ENCODE measurements around the gene TULP4.
"Not testable (repeated sequence)": the region's sequence is repeated elsewhere in the genome, so short reads cannot be mapped to it uniquely, and the experiment has no call there.

TULP4 gene

GRCh38 chr6:158521759-158522158 lies 209.5 kb downstream of the TULP4 start:
- Mint-ChIP-seq H3K9me3 (peaks cover 3 to 6% of the 10 kb centered on the region in 2 donors), H3K4me1 (peaks cover 13 to 20% of the 10 kb centered on the region in 2 donors), H3K27ac (no peak overlapping the region), H3K27me3 (peaks cover 51 to 69% of the 10 kb centered on the region in 2 donors), H3K36me3 (no peaks in the 10 kb centered on the region), H3K4me3 (no peak overlapping the region)
- DNase-seq (no peak), ATAC-seq (replicated peaks) (no peak)

GRCh38 chr6:158522616-158523015 lies 210.4 kb downstream of the TULP4 start:
- peaks cover 58 to 69% of the 10 kb centered on the region in 2 donors for H3K27me3 Mint-ChIP-seq

GRCh38 chr6:158524311-158524710 lies 212.0 kb downstream of the TULP4 start:
- peaks cover 72 to 77% of the 10 kb centered on the region in 2 donors for H3K27me3 Mint-ChIP-seq
- DNase-seq, result no peak
- peaks cover 17 to 20% of the 10 kb centered on the region in 2 donors for H3K9me3 Mint-ChIP-seq
- no peak overlapping the region for H3K4me3 Mint-ChIP-seq
- H3K27ac Mint-ChIP-seq, result no peak overlapping the region
- peaks cover 4 to 7% of the 10 kb centered on the region in 2 donors for H3K36me3 Mint-ChIP-seq
- H3K4me1 Mint-ChIP-seq, result peaks cover 0 to 4% of the 10 kb centered on the region in 2 donors
- no peak for ATAC-seq (replicated peaks)

More at GRCh38 chr6:158522616-158523015, 210.4 kb downstream of the TULP4 start:
- ATAC-seq (replicated peaks), result no peak
- Mint-ChIP-seq H3K4me1 (peaks cover 8 to 12% of the 10 kb centered on the region in 2 donors), H3K27ac (no peak overlapping the region), H3K36me3 (peaks cover 0 to 3% of the 10 kb centered on the region in 2 donors), H3K9me3 (peaks cover 9 to 13% of the 10 kb centered on the region in 2 donors), H3K4me3 (no peak overlapping the region)
- no peak for DNase-seq

GRCh38 chr6:158527858-158528257 lies 215.6 kb downstream of the TULP4 start:
- peaks cover 20 to 21% of the 10 kb centered on the region in 2 donors for H3K9me3 Mint-ChIP-seq
- peaks cover 6 to 14% of the 10 kb centered on the region in 2 donors for H3K36me3 Mint-ChIP-seq
- ATAC-seq (replicated peaks); H3K4me3 Mint-ChIP-seq; H3K27ac Mint-ChIP-seq; H3K4me1 Mint-ChIP-seq; DNase-seq: not testable (repeated sequence)
- peaks cover 74 to 79% of the 10 kb centered on the region in 2 donors for H3K27me3 Mint-ChIP-seq

GRCh38 chr6:158528826-158529225 lies 216.6 kb downstream of the TULP4 start:
- H3K36me3 Mint-ChIP-seq, result peaks cover 6 to 14% of the 10 kb centered on the region in 2 donors
- peaks cover 74 to 75% of the 10 kb centered on the region in 2 donors for H3K27me3 Mint-ChIP-seq
- no peak for DNase-seq
- H3K27ac Mint-ChIP-seq, result no peak overlapping the region
- H3K9me3 Mint-ChIP-seq, result peaks cover 17 to 20% of the 10 kb centered on the region in 2 donors
- ATAC-seq (replicated peaks), result no peak
- no peaks in the 10 kb centered on the region for H3K4me1 Mint-ChIP-seq
- no peak overlapping the region for H3K4me3 Mint-ChIP-seq

DNA sequence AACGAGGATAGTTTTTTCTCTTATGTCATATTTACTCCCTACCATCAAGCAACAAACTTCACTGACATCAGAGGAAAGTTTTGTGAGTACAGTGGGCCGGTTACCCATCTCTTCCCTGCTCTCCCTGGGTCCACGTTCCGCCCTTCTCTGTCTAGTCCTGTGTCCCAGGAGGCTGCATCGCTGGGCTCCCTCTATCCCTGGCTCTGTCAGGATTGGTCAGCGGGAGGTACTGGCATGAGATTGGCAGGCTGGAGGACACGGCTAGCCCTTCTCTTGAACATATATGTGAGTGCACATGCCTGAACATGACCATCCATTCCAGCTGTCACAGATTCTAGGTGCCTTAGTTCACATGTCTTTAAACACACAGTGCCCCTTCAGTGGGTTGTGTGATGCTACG lies 217.4 kb downstream of the TULP4 start:
- peaks cover 68 to 69% of the 10 kb centered on the region in 2 donors for H3K27me3 Mint-ChIP-seq
- no peak overlapping the region for H3K27ac Mint-ChIP-seq
- ATAC-seq (replicated peaks), result no peak

GRCh38 chr6:158531566-158531965 lies 219.3 kb downstream of the TULP4 start:
- Mint-ChIP-seq H3K4me1 (peaks cover 0 to 5% of the 10 kb centered on the region in 2 donors), H3K4me3 (no peak overlapping the region), H3K9me3 (peaks cover 16 to 19% of the 10 kb centered on the region in 2 donors), H3K27me3 (peaks cover 56 to 68% of the 10 kb centered on the region in 2 donors), H3K27ac (no peak overlapping the region), H3K36me3 (peaks cover 8 to 14% of the 10 kb centered on the region in 2 donors)
- no peak for DNase-seq
- no peak for ATAC-seq (replicated peaks)

More for the DNA sequence above, 217.4 kb downstream of the TULP4 start:
- no peak for DNase-seq
- no peak overlapping the region for H3K4me3 Mint-ChIP-seq
- H3K9me3 Mint-ChIP-seq, result peaks cover 16 to 20% of the 10 kb centered on the region in 2 donors
- no peaks in the 10 kb centered on the region for H3K4me1 Mint-ChIP-seq
- peaks cover 6 to 14% of the 10 kb centered on the region in 2 donors for H3K36me3 Mint-ChIP-seq

GRCh38 chr6:158531970-158532369 lies 219.7 kb downstream of the TULP4 start:
- H3K27me3 Mint-ChIP-seq, result peaks cover 52 to 66% of the 10 kb centered on the region in 2 donors

DNA sequence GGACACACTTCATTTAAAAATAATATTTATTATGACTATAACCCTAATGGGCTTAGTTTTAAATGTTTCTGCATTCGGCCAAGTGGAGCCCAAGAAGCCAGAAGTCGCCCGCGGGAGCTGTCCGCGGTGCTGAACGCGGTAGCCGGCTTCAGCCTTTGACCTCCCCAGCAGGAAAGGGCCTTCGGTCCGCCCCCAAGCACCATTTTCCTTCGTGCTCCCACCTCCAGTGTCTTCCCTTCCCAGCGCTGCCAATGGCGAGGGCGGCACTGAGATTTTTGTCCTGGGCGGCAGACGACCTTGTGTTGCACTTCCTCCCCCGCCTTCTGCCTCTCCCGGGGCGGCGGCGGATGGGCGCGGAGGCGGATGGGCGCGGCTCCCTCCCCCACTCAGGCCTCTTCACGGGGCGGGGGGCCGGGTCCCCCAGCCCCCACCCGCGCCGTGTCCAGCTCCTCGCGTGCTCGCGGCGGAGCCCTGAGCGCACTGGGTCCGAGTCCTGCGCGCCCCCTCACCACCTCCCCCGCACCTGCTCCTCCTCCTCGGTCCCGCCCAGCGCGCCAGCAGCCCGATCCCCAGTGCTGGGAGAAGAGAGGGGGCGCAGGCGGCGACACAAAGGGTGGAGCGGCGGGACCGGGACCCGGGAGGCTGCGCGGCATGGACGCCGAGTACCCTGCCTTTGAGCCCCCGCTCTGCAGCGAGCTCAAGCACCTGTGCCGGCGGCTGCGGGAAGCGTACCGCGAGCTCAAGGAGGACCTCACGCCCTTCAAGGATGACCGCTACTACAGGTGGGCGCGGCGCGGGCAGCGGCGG lies 224.0 kb downstream of the TULP4 start:
- peak; percentile 42 for DNase-seq

More at GRCh38 chr6:158531970-158532369, 219.7 kb downstream of the TULP4 start:
- Mint-ChIP-seq H3K9me3 (peaks cover 13 to 15% of the 10 kb centered on the region in 2 donors), H3K4me1 (peaks cover 0 to 7% of the 10 kb centered on the region in 2 donors), H3K4me3 (no peak overlapping the region), H3K27ac (no peak overlapping the region), H3K36me3 (peaks cover 8 to 14% of the 10 kb centered on the region in 2 donors)
- no peak for DNase-seq
- ATAC-seq (replicated peaks), result no peak

DNA sequence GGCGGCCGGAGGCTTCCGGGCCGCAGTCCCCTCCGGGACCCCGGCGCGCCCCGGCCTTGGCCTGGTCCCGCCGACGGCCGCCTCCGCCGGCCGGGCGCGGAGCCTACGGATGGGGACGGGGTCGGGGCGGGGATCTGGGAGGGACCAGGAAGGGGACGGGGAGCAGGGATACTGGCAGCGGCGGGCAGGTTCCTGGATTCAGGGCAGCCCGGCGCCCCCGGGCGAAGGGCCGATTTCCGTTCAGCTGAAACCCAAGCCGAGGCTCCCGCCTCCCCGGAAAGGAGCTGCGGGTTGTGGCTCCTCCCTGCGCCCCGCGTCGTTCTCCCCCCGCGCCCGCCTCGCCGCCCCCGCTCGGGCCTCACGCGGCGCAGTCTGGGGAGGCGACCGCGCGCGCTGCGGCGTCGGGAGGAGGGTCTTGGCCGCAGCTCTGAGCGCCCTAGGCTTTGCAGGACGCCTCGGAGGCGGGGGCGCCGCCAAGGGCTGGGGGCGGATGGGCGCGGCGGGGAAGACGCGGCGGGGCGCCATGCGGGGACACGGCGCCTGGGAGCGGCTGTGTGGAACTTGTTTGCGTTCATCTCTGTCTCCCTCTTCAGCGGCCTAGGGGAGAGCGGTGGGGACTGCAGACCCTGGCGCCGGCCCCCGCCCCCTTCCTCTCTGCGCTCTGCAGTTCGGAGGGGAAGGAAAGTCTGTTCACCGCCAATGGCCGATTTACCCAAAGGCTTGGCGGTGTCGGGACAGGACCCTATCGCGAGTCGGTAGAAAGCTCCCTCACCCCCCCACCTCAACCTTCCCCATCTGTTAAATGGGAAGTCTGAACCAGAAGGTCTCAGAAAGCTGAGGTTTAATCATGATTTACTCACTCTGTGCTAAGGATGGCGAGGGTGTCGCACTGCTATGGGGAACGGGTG lies 224.9 kb downstream of the TULP4 start:
- ATAC-seq (replicated peaks), result peak; percentile 21 to 34
- H3K27me3 Mint-ChIP-seq, result peaks cover 54 to 71% of the 10 kb centered on the region in 2 donors
- no peak overlapping the region for H3K27ac Mint-ChIP-seq
- H3K4me1 Mint-ChIP-seq, result peaks cover 1 to 7% of the 10 kb centered on the region in 2 donors
- peaks cover 0 to 4% of the 10 kb centered on the region in 2 donors for H3K36me3 Mint-ChIP-seq
- H3K9me3 Mint-ChIP-seq, result no peaks in the 10 kb centered on the region
- peak overlapping the region; percentile 29 to 85 for H3K4me3 Mint-ChIP-seq
- no peak for DNase-seq

More for the DNA sequence above, 224.0 kb downstream of the TULP4 start:
- peaks cover 59 to 73% of the 10 kb centered on the region in 2 donors for H3K27me3 Mint-ChIP-seq
- no peak overlapping the region for H3K27ac Mint-ChIP-seq
- H3K9me3 Mint-ChIP-seq, result no peaks in the 10 kb centered on the region
- H3K4me3 Mint-ChIP-seq, result peak overlapping the region; percentile 73 to 85
- peaks cover 1 to 7% of the 10 kb centered on the region in 2 donors for H3K4me1 Mint-ChIP-seq
- H3K36me3 Mint-ChIP-seq, result peaks cover 2 to 3% of the 10 kb centered on the region in 2 donors
- peak; percentile 64 to 67 for ATAC-seq (replicated peaks)

DNA sequence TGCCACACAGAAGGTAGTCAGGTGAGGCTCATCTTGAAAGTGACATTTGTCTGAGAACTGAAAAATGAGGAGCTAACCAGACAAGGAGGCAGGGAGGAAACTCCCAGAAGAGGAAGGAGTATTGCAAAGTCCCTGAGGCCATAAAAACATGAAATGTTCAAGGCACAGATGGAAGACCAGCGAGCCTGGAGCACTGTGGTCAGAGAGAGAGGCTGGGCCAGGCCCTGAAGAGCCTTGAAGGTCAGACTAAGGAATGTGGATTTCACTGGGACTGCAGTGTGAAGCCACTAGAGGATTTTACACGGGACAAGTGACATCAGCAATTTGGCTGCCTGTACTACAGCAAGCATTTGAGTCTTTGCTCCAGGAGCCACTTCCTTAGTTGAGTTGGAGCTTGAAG lies 226.5 kb downstream of the TULP4 start:
- peaks cover 47 to 58% of the 10 kb centered on the region in 2 donors for H3K27me3 Mint-ChIP-seq
- H3K27ac Mint-ChIP-seq, result no peak overlapping the region
- no peak overlapping the region for H3K4me3 Mint-ChIP-seq
- no peaks in the 10 kb centered on the region for H3K9me3 Mint-ChIP-seq
- peaks cover 1 to 7% of the 10 kb centered on the region in 2 donors for H3K4me1 Mint-ChIP-seq
- H3K36me3 Mint-ChIP-seq, result peaks cover 0 to 4% of the 10 kb centered on the region in 2 donors
- ATAC-seq (replicated peaks) (no peak), DNase-seq (no peak)

- H3K4me1 Mint-ChIP-seq, result peaks cover 1 to 7% of the 10 kb centered on the region in 2 donors
- no peaks in the 10 kb centered on the region for H3K9me3 Mint-ChIP-seq
- DNase-seq (no peak), ATAC-seq (replicated peaks) (no peak)
- H3K4me3 Mint-ChIP-seq, result no peak overlapping the region
- H3K27me3 Mint-ChIP-seq, result peaks cover 47 to 58% of the 10 kb centered on the region in 2 donors
- H3K27ac Mint-ChIP-seq, result no peak overlapping the region
- peaks cover 0 to 4% of the 10 kb centered on the region in 2 donors for H3K36me3 Mint-ChIP-seq
Measured at GRCh38 chr6:158539413-158539812, 227.1 kb downstream of the TULP4 start.

DNA sequence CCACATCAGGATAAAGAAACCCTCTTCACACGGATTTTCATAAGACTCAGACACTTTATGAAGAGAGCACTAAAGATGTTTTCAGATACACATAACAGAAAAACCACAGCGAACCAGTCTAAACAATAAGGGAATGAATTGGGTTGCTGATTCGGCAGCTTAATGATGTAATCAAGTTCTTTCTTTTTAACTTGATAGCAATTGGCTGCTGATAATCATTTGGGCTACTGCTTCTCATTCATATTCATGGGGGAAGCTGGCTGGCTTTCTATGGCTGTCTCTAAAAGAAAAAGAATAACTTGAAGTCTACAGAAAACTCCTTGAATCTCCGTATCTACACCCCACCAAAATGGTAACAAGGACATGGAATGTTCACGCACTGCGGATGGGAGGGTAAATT lies 227.6 kb downstream of the TULP4 start:
- Mint-ChIP-seq H3K4me3 (no peak overlapping the region), H3K4me1 (peaks cover 1 to 7% of the 10 kb centered on the region in 2 donors), H3K36me3 (peaks cover 0 to 4% of the 10 kb centered on the region in 2 donors), H3K27ac (no peak overlapping the region), H3K27me3 (peaks cover 48 to 55% of the 10 kb centered on the region in 2 donors), H3K9me3 (no peaks in the 10 kb centered on the region)
- ATAC-seq (replicated peaks) (no peak), DNase-seq (no peak)

All from stimulated activated naive B cell treated with anti-CD40 and anti-IgM and Interleukin-4, amounts not matched to agents 10 μg/mL and 1 μg/mL and 100 μg/mL, for 72 hours (primary cell).